Measurements from ENCODE around the gene SCML1. TPM values are rescaled to one million over a fixed set of nuclear protein-coding genes. Genes with fewer than 3 reads are reported as not detected.

SCML1 gene, protein sequence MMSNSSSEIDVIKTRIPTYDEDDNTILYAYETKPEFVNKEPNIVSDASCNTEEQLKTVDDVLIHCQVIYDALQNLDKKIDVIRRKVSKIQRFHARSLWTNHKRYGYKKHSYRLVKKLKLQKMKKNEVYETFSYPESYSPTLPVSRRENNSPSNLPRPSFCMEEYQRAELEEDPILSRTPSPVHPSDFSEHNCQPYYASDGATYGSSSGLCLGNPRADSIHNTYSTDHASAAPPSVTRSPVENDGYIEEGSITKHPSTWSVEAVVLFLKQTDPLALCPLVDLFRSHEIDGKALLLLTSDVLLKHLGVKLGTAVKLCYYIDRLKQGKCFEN
- total RNA-seq = 5.9 and 7.4 TPM in 2 replicates

DNA sequence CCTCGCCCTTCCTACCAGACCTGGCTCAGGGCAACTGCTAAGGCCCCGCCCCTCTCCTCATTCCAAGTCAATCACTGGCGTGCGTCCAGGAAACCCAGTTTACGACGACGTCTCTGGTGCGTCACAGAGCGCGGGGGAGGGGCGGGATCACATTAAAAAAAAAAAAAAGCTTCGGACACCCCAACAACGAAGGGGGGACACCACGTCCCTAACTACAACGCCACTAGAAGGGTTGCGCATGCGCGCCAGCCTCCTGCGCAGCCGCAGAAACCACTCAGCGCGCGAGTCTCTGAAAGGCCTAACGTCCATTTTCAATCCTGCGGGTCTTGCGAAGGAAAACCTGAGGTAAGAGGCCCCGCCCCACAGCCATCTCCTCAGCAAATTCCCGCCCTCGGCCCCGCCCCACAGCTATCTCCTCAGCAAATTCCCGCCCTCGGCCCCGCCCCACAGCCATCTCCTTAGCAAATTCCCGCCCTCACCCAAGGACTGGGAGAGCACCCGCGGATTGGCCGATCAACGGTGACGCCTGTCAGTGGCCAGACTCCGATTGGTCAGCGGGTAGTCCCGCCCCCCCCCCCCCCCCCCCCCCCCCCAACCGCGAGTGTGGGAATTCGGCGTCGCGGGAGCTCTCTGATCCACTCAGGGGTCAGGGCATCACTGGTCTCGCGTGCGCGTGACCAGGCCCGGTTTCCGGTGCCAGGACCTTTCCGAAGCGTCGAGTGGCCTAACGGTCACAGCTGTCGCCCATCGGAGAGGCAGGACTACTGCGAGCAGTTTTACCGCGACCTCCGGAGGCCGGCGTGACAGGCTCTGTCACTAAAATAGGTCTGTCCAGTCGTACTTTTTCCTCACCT lies at the start of gene SCML1:
Gene SCML1, plus strand, starts transcription at position 638 of the 854 bp plus-strand sequence. CDS start 6,694 bp downstream, outside the sequence.

Other genes with a start within 250 kb of the SCML1 start
- gene RAI2, start 123.8 kb downstream of the SCML1 start, total RNA-seq = 0.20 and 0.25 TPM in 2 replicates